ENCODE data around the gene SLC39A11.

SLC39A11 gene

GRCh38 chr17:72617557-72617956 lies 474.9 kb downstream of the SLC39A11 start:
- no peak for DNase-seq (ENCODE audit: low spot score)

GRCh38 chr17:72616447-72616846 lies 476.0 kb downstream of the SLC39A11 start:
- no peak for DNase-seq (ENCODE audit: low spot score)

- no peak for DNase-seq (ENCODE audit: low spot score)
Measured at GRCh38 chr17:72615627-72615991, 476.9 kb downstream of the SLC39A11 start.

GRCh38 chr17:72614871-72615626 lies 477.4 kb downstream of the SLC39A11 start:
- DNase-seq (ENCODE audit: low spot score) = peak; percentile 61

- no peak for DNase-seq (ENCODE audit: low spot score)
Measured at GRCh38 chr17:72614476-72614870, 478.0 kb downstream of the SLC39A11 start.

- no peak for DNase-seq (ENCODE audit: low spot score)
Measured at GRCh38 chr17:72613806-72614292, 478.6 kb downstream of the SLC39A11 start.

GRCh38 chr17:72613396-72613795 lies 479.1 kb downstream of the SLC39A11 start:
- DNase-seq (ENCODE audit: low spot score) = no peak

GRCh38 chr17:72611172-72611571 lies 481.3 kb downstream of the SLC39A11 start:
- no peak for DNase-seq (ENCODE audit: low spot score)

- no peak for DNase-seq (ENCODE audit: low spot score)
Measured at GRCh38 chr17:72609501-72609900, 483.0 kb downstream of the SLC39A11 start.

GRCh38 chr17:72608436-72608835 lies 484.1 kb downstream of the SLC39A11 start:
- no peak for DNase-seq (ENCODE audit: low spot score)

GRCh38 chr17:72606656-72607055 lies 485.8 kb downstream of the SLC39A11 start:
- no peak for DNase-seq (ENCODE audit: low spot score)

- DNase-seq (ENCODE audit: low spot score) = no peak
Measured at GRCh38 chr17:72605543-72605942, 486.9 kb downstream of the SLC39A11 start.

GRCh38 chr17:72604518-72604917 lies 488.0 kb downstream of the SLC39A11 start:
- no peak for DNase-seq (ENCODE audit: low spot score)

- no peak for DNase-seq (ENCODE audit: low spot score)
Measured at GRCh38 chr17:72603420-72604242, 488.9 kb downstream of the SLC39A11 start.

- no peak for DNase-seq (ENCODE audit: low spot score)
Measured at GRCh38 chr17:72602517-72603419, 489.7 kb downstream of the SLC39A11 start.

GRCh38 chr17:72600934-72601333 lies 491.6 kb downstream of the SLC39A11 start:
- no peak for DNase-seq (ENCODE audit: low spot score)

- DNase-seq (ENCODE audit: low spot score) = no peak
Measured at GRCh38 chr17:72599891-72600290, 492.6 kb downstream of the SLC39A11 start.

GRCh38 chr17:72598695-72599094 lies 493.8 kb downstream of the SLC39A11 start:
- no peak for DNase-seq (ENCODE audit: low spot score)

- DNase-seq (ENCODE audit: low spot score) = no peak
Measured at GRCh38 chr17:72597354-72598087, 495.0 kb downstream of the SLC39A11 start.
